Mammary epithelial cell (primary cell): ENCODE results near the gene HSPA8.

Source experiments
- CTCF ChIP-seq, 2 donors: IDR thresholded peaks in 1 of 2; conservative IDR thresholded peaks in 1 of 2; 2 replicates each; pipeline ENCODE4 v1.5.1; 2011 to 2012; ENCODE audit warnings: inconsistent platforms in 2 of 2, low read length in 2 of 2, mild to moderate bottlenecking in 2 of 2, control low read depth in 1 of 2, low read depth in 1 of 2; ENCODE audit not compliant: insufficient read depth in 1 of 2; ENCODE audit errors: extremely low read depth in 1 of 2
- EZH2 ChIP-seq: IDR thresholded peaks from 2 replicates; pipeline ENCODE4 v1.6.1; 2012; ENCODE audit warnings: low read length, inconsistent platforms, borderline replicate concordance

DNA sequence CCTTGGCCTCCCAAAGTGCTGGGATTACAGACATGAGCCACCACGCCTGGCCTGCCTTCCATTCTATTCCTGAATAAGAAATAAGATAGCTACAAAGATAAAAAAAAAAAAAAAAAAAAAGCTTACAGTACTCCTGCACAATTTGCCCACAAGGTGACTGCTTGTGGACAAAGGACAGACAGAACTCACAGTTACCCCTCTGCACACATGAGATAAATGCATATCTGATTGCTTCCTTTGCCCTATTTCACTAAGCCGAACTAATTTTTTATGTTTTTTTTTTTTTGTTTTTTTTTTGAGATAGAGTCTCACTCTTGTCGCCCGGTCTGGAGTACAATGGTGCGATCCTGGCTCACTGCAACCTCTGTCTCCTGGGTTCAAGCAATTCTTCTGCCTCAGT is 23.6 kb upstream of the HSPA8 start:
- TF ChIP-seq CTCF (conservative IDR thresholded peaks at IDR 0.05 in 1 of 2, IDR thresholded peaks at IDR 0.05 in 1 of 2; ENCODE audit: extremely low read depth in 1 of 2, insufficient read depth in 1 of 2, low read depth in 1 of 2, low read length in 2 of 2): no peak
- no peak for TF ChIP-seq EZH2
